SU-DHL-6 (cell line): ENCODE measurements around the gene DOK7.

Source experiments
- EZH2phosphoT487 ChIP-seq: fragments of 200-600 bp; sonication (generic), shearing (Covaris generic); conservative IDR thresholded peaks from 2 replicates; pipeline ENCODE4 v1.6.1; 2018; ENCODE audit warnings: mild to moderate bottlenecking, antibody characterized with exemption, low read length, moderate library complexity, mixed read lengths
- TF ChIP-seq, protein P1 (sequence below): fragments of 200-600 bp; sonication (generic); IDR thresholded peaks from one replicate; pipeline ENCODE4 v1.5.1; 2017; ENCODE audit warnings: antibody characterized with exemption, mild to moderate bottlenecking, low read length, moderate library complexity; ENCODE audit not compliant: insufficient read depth, poor library complexity, severe bottlenecking

GRCh38 chr4:3510481-3510880, 47.4 kb downstream of the DOK7 start:
- TF ChIP-seq, protein P1, sequence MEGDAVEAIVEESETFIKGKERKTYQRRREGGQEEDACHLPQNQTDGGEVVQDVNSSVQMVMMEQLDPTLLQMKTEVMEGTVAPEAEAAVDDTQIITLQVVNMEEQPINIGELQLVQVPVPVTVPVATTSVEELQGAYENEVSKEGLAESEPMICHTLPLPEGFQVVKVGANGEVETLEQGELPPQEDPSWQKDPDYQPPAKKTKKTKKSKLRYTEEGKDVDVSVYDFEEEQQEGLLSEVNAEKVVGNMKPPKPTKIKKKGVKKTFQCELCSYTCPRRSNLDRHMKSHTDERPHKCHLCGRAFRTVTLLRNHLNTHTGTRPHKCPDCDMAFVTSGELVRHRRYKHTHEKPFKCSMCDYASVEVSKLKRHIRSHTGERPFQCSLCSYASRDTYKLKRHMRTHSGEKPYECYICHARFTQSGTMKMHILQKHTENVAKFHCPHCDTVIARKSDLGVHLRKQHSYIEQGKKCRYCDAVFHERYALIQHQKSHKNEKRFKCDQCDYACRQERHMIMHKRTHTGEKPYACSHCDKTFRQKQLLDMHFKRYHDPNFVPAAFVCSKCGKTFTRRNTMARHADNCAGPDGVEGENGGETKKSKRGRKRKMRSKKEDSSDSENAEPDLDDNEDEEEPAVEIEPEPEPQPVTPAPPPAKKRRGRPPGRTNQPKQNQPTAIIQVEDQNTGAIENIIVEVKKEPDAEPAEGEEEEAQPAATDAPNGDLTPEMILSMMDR, result no peak
- no peak for TF ChIP-seq EZH2phosphoT487
